Placental epithelial cell (primary cell): ENCODE measurements around the gene ASTN2. TPM values are rescaled to one million over a fixed set of nuclear protein-coding genes. Genes with fewer than 3 reads are reported as not detected.

Experiments used
- small RNA-seq: library from RNA; depleted of rRNA; stranded (forward); fragments of <200 nt; gene quantifications from one replicate; pipeline ENCODE3, GENCODE V24; 2012
- total RNA-seq: library from RNA; depleted of rRNA; stranded (reverse); fragments of >200 nt; gene quantifications from 2 replicates; pipeline ENCODE4 v1.2.3, GENCODE V29; 2012

ASTN2 gene
- total RNA-seq = 5.1 and 10.4 TPM in 2 replicates

DNA sequence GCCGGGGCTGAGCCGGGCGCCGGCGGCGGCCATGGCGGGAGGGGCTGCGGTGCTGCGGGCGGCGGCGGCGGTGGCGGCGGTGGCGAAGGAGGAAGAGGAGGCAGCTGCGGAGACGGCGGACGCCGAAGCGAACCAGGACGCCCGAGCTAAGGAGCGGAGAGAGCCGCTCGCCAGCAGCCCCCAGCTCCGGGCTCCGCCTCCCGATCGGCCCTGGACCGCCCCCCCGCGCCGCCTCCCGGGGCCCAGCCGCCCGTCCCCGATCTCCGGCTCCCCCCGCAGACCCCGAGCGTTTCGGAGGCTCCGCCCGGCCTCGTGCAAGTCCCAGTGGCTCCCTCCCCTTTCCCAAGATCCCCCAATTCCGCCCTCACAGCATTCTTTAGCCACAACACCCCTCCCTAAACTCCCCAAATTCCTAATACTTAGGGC, at the start of gene ASTN2:
ASTN2 (minus strand) TSS at position 152 of the 426 bp plus-strand sequence; CDS start at position 33, 119 bp downstream.

DNA sequence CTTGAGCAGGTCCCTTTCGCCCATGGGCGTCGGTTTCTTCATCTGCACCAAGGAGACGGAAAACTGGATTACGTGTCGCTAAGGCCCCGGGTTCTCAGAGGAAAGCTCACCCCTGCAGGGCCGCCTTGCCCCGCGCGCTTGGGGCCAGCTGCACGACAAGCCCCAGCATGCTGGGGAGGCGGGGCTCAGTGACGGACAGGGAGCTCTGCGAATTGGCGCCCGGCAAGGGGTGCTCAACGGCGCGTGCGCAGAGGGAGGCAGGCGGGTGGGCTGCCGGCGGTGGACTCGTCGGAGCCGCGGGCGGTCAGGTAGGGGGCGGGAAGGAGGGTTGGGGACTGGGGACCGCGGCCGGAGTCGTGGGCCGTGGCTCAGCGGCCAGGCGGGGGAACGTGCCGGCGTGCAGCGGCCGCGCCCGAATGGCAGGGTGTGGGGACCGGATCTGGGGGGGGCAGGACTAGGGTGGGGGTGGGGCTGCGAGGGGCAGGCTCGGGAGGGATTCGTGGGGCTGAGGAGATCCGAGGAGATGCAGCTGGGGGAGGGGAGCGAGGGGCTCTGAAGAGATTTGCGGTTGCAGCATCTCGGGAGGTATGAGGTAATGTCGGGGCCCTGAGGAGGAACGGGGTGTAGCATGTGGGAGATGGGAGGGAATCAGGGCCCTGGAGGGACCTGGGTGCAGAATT, 727.6 kb downstream of the ASTN2 start, which contains the start of gene TRIM32:
TRIM32 (plus strand) TSS at position 232 of the 680 bp plus-strand sequence. CDS start 10,438 bp downstream, outside the sequence.

Small RNA genes lying within 50 kb of the gene (small RNA-seq; reads per million reads assigned to genes)
- 0.20 reads per million for gene SNORA70C
